Measurements from ENCODE around the gene BAK1.

BAK1 gene

GRCh38 chr6:33607126-33607783, 27.2 kb upstream of the BAK1 start:
- Histone ChIP-seq H3K36me3 (ENCODE audit: control insufficient read depth, insufficient read depth, low read length) (no peaks in the 10 kb centered on the region), H3K27me3 (replicated peaks; ENCODE audit: control insufficient read depth, insufficient read depth, low read length) (no peaks in the 10 kb centered on the region), H3K4me3 (replicated peaks; ENCODE audit: low read depth, low read length) (no peak overlapping the region)
- no peak for TF ChIP-seq CTCF (IDR thresholded peaks at IDR 0.05; ENCODE audit: insufficient read depth, low read length, poor library complexity, severe bottlenecking)
- DNase-seq (ENCODE audit: extremely low read depth, insufficient read length) = no peak

GRCh38 chr6:33606642-33607041, 26.6 kb upstream of the BAK1 start:
- DNase-seq (ENCODE audit: extremely low read depth, insufficient read length) = no peak
- TF ChIP-seq CTCF (IDR thresholded peaks at IDR 0.05; ENCODE audit: insufficient read depth, low read length, poor library complexity, severe bottlenecking) = no peak
- H3K4me3 ChIP-seq (replicated peaks; ENCODE audit: low read depth, low read length) = no peak overlapping the region
- no peaks in the 10 kb centered on the region for H3K36me3 ChIP-seq (ENCODE audit: control insufficient read depth, insufficient read depth, low read length)
- no peaks in the 10 kb centered on the region for H3K27me3 ChIP-seq (replicated peaks; ENCODE audit: control insufficient read depth, insufficient read depth, low read length)

GRCh38 chr6:33604941-33605854, 25.1 kb upstream of the BAK1 start:
- no peak for DNase-seq (ENCODE audit: extremely low read depth, insufficient read length)
- Histone ChIP-seq H3K4me3 (replicated peaks; ENCODE audit: low read depth, low read length) (no peak overlapping the region), H3K36me3 (ENCODE audit: control insufficient read depth, insufficient read depth, low read length) (no peaks in the 10 kb centered on the region), H3K27me3 (replicated peaks; ENCODE audit: control insufficient read depth, insufficient read depth, low read length) (no peaks in the 10 kb centered on the region)
- TF ChIP-seq CTCF (IDR thresholded peaks at IDR 0.05; ENCODE audit: insufficient read depth, low read length, poor library complexity, severe bottlenecking) = no peak

- Histone ChIP-seq H3K27me3 (replicated peaks; ENCODE audit: control insufficient read depth, insufficient read depth, low read length) (no peaks in the 10 kb centered on the region), H3K36me3 (ENCODE audit: control insufficient read depth, insufficient read depth, low read length) (no peaks in the 10 kb centered on the region), H3K4me3 (replicated peaks; ENCODE audit: low read depth, low read length) (no peak overlapping the region)
- DNase-seq (ENCODE audit: extremely low read depth, insufficient read length) = no peak
- TF ChIP-seq CTCF (IDR thresholded peaks at IDR 0.05; ENCODE audit: insufficient read depth, low read length, poor library complexity, severe bottlenecking) = no peak
These were observed 22.1 kb upstream of the BAK1 start for GRCh38 chr6:33602180-33602579.

- Histone ChIP-seq H3K4me3 (replicated peaks; ENCODE audit: low read depth, low read length) (no peak overlapping the region), H3K27me3 (replicated peaks; ENCODE audit: control insufficient read depth, insufficient read depth, low read length) (no peaks in the 10 kb centered on the region), H3K36me3 (ENCODE audit: control insufficient read depth, insufficient read depth, low read length) (no peaks in the 10 kb centered on the region)
- TF ChIP-seq CTCF (IDR thresholded peaks at IDR 0.05; ENCODE audit: insufficient read depth, low read length, poor library complexity, severe bottlenecking) = no peak
- DNase-seq (ENCODE audit: extremely low read depth, insufficient read length) = no peak
These were observed 20.7 kb upstream of the BAK1 start for GRCh38 chr6:33600761-33601160.
